Pons (tissue), 1 donor: ENCODE data around the gene SPATA2.
A peak's percentile ranks its signal among the peaks of the same experiment; 100 is the strongest.

Experiments
- DNase-seq: peaks from one replicate; pipeline ENCODE4 v3.0.0-alpha.2; 2016; ENCODE audit warnings: low spot score

SPATA2 gene

DNA sequence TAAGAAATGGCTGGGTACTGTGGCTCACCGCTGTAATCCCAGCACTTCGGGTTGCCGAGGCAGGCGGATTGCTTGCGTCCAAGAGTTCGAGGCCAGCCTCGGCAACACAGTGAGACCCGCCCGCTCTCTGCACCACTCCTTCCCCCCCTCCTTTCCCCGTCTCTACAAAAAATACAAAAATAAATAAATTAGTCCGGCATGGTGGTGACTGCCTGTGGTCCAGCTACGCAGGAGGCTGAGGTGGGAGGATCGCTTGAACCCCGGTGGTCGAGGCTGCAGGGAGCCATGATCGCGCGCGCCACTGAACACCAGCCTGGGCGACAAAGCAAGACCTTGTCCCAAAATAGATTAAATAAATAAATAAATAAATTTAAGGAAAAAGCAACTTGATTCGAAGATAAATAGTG, 20.4 kb upstream of the SPATA2 start:
- DNase-seq = no peak

DNA sequence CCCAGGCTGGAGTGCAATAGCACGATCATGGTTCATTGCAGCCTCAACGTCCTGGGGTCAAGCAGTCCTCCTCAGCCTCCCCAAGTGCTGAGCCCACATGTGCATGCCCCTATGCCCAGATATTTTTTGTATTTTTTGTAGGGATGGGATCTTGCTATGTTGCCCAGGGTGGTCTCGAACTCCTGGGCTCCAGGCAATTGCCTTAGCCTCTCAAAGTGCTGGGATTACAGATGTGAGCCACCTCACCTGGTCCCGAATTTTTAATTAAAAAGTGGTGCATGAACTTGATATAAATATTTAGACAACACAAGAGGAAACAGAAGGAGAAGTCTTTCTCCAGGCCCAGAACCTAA, 13.8 kb upstream of the SPATA2 start:
- DNase-seq = no peak

DNA sequence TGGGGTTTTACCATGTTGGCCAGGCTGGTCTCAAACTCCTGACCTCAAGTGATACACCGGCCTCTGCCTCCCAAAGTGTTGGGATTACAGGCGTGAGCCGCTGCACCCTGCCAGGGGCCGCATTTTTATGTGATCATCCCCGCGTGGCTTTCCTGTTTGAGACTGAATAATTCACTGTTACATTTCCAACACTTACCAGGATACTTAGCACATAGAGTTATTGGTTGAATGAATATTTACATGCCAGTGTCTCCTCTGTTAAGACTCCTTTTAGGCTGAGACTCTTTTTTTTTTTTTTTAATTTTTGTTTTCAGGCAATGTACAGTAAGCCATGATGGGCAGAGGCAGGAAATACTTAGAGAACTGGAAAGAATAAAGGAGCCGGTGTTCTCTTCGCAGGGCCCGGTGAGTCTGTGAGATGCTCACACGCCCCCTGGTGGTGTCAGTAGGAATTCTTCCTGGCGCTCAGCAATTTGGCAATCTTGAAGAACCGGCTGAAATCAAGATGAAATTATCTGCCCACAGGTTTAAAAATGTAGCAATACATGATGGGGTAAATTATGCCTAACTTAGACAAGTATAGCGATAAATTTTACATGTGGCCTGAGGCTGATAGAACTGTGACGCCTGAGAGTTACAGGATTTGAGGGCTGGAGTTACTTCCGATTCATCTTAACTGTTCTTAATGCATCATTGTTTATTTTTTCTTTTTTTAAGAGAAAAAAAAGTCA, 13.2 kb upstream of the SPATA2 start:
- DNase-seq = peak; percentile 91

DNA sequence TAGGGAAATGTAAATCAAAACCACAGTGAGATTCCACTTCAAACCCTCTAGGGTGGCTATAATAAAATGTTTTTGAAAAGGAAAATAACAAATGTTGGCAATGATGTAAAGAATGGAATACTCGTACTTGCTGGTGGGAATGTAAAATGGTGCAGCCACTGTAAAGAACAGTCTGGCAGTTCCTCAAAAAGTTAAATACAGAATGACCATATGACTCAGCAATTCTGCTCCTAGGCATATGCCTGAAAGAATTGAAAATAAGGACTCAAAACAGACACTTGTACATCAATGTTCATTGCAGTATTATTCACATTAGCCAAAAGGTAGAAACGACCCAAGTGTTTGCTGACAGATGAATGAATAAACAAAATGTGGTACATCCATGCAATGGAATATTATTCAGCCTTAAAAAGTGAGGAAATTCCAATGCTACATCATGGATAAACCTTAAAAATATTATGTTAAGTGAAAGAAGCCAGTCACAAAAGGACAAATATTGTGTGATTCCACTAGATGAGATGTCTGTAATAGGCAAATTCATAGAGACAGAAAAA, 10.6 kb upstream of the SPATA2 start:
- DNase-seq = no peak

DNA sequence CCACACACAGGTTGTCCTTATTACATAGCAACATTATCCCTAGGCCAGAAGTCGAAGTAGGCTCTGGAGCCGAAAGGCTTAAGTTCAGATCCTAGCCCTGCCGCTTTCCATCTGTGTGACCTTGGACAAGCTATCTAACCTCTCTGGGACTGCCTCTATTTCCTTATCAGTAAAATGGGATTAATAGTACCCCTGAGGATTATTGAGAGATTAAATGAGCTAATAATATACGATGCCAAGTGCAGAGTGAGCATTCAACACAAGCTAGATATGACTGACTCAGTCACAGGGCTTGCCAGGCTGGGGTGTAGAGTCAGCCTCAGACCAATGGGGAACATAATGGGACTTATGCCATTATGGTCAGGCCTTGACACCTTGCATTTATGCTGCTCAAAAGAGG, 8.9 kb upstream of the SPATA2 start:
- DNase-seq = no peak

DNA sequence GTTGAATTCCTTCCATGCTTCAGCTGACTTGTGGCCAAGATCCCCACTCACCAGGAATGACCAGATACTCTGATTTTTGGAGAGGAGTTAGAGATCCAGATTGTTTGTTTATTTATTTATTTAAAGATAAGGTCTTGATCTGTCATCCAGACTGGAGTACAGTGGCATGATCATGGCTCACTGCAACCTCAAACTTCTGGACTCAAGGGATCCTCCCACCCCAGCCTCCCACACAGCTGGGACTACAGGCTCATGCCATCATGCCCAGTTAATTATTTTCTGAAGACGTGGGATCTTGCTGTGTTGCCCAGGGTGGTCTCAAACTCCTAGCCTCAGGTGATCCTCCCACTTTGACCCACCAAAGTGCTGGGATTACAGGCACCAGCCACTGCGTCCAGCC, 4.1 kb upstream of the SPATA2 start:
- no peak for DNase-seq

DNA sequence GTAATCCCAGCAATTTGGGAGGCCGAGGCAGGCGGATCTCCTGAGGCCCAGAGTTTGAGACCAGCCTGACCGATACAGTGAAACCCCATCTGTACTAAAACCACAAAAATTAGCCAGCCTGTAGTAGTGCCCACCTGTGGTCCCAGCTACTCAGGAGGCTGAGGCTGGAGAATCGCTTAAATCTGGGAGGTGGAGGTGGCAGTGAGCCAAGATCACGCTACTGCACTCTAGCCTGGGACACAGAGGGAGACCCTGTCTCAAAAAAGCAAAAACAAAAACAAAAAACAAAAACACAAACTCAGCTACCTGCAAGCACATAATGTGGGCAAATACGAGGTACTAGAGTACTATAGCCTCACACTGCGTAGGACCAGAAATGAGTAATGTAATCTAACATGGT, 3.7 kb upstream of the SPATA2 start:
- DNase-seq = no peak

DNA sequence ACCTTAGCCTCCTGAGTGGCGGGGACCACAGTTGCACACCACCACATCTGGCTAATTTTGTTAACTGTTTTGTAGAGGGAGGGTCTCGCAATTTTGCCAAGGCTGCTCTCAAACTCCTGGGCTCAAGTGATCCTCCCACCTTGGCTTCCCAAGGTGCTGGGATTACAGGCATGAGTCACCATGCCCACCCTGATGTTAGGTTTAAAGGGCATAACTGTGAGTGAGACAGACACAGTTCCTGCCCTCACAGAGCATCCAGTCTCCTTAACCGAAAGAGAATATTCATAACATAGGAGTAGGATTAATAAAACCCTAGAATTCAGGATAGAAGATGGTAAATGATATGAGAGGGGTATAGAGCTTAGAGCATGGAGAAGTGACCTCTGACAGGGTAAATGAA, 3.1 kb upstream of the SPATA2 start:
- DNase-seq = no peak

DNA sequence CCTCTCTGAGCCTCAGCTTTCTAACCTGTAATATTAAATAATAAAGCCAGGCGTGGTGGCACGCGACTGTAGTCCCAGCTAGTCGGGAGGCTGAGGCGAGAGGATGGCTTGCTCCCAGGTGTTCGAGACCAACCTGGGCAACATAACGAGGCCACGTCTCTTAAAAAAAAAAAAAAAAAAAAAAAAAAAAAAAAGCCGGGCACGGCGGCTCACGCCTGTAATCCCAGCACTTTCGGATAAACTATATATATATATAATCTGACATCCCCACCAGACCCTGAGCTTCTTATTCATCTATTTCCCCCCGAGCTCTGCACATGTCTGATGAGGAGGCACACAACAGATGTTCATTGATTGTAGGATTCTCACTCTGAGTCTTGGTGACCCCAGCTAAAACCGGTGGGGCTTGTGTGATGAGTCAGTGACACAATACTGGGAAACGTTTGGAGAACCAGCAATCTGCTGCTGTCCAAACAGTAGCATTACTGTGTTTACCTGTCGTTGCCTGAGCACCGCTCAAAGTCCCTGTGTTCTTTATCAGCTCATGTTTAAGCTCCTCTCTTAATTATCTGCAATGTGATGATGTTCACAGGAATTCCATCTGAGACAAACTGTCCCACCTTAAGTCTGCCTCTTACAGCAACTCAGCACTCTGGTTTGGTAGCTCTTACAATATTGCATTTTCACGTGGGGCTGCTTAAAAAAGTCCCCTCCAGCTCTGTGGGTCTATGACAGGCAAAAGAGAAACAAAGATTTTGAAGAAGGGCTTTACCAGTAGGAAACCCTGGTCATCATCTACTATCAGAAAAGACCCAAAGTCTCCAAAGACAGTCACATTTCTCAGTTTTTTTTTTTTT, 1.0 kb upstream of the SPATA2 start:
- DNase-seq = no peak

DNA sequence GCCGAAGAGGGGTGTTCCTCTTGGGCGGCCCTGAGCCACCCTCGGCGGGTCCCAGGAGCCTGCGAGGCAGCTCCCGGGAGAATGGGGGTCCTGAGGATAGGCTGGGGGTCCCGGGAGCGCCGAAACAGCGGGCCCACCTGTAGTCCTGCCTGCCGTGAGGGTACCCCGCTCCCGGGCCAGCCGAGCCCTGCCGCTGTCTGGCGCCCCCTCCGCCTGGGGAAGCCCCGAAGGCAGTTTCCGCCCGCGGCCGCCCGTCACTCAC, 280 bp downstream of the SPATA2 start:
- DNase-seq = no peak

DNA sequence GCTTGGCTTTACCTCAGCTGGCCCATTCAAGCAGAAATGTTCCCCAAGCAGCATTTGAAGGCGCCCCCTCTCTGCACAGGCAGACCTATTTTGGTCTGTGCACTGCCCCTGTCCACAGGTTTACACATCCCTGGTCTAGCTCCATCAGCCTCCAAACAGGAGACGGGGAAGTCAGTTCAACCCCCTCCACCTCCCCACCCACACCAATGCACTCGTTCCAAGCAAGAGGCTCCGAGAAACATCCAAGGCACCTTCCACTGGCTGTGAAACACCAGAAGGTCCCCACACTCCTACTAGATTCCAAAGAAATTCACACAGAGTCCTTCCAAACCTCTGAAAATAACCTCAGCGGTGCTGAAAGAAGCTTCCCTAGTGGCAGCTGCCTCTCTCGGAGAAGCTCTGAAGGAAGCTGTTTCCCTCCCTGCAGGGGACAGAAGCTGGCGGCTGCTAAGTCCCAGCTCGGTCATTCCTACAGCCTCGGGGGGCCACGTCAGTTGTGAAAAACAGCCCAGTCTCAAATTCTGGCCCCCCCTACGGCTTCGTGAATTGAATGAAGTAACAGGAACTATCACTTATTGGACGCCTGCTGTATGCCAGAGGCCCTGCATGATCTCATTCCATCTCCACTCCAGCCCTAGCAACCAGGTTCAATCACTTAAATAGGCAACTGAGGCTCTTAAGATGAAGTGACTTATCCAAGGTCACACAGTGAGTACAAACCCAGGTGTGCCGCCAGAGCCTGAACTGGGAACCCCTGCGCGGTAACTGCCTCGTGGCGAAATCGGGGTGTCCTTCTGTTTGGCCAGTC, 815 bp downstream of the SPATA2 start:
- DNase-seq = no peak

DNA sequence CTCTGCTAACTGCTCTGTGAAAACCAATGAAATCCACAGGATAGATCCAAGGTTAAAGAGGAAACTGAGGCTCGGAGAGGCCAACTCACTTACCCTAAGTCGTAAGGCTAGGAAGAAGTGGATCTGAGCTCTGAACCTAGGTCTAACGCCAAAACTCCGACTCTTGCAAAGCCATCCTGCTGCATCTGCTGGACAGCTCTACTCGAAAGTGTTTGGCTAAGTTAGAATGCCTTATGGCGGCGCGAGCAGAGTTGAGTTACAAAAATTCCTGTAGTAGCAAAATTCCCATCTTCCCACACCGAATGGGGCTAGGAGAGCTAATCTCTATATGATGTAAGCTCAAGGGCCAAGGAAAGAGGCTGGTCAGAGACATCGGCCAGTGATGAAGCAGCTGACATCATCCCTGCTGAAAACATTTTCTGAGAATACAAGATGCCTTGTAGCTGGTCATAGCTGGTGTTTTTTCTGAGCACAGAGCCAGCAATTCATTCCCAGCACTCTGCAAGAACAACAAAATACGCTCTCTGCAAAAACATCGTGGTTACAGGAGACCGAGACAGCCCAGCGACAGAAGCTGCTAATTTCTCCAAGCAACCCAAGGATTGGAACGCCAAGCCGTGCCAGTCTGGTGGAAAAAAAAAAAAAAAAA, 1.8 kb downstream of the SPATA2 start:
- peak; percentile 89 for DNase-seq

DNA sequence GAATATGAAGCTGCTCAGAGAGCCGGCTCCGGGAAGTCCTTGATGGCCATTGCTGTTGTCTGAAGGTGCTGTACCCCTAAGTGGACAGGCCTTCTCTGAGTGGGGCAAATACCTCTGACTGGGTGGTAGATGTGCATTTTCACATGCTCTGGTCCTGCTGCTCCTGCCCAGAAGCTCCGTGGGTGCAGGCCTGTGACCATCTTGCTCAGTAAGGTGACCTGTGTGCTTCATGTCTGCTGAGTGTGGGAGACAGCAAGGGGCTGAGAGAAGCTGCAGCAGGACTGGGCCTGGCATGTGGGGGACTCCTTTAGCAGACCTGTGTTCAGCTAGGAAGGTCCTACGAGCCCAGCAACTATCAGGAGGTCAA, 5.0 kb downstream of the SPATA2 start:
- DNase-seq = no peak

DNA sequence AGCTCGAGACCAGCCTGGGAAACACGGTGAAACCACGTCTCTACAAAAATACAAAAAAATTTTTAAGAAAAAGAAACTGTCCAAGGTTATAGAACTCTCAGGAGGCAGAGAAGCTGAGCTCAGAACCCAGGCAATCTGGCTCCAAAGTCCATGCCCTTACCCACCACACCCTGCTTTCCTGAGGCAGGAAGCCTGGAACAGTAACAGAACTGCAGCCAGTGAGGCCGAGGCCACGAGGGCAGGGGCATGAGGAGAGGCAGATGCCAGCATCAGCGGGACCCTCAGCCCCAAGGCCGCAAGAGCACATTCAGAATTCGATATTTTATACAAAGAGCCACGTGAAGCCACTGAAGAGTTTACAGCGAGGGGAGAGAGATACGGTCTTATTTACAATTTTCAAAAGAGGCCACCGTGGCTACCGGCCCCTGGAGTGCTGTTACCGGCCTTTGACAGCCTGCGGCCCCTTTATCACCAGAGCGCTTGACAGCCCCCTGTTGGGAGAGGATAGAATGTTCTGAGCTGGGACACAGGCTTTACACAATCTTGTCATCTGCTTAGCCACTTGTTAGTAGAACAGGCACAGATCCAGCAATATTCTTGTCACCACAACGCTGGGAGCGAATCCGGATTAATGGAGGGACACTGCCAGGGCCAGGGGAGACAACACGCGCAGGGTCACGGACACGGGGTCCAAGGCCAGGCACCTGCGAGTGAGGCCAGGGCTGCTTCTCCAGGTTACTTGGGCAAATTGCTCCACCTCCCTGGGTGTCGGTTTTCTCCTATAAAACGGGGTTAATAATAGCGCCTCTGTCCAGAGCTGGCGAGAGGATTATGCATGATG, 5.6 kb downstream of the SPATA2 start:
- peak; percentile 83 for DNase-seq

DNA sequence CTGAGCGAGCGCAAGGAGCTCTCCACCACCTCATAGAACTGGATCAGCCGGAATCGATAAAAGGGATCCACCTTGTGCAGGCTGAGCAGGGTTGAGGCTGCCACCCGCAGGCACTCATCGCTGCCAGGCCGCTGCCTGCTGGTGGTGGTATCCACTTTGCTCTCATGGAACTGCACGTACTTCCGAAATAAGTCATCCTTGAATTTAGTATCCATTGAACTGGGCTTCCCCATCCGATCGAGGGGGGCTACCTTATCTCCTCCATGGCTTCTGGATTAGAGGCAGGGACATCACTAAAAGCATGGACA, 7.1 kb downstream of the SPATA2 start:
- DNase-seq = no peak

DNA sequence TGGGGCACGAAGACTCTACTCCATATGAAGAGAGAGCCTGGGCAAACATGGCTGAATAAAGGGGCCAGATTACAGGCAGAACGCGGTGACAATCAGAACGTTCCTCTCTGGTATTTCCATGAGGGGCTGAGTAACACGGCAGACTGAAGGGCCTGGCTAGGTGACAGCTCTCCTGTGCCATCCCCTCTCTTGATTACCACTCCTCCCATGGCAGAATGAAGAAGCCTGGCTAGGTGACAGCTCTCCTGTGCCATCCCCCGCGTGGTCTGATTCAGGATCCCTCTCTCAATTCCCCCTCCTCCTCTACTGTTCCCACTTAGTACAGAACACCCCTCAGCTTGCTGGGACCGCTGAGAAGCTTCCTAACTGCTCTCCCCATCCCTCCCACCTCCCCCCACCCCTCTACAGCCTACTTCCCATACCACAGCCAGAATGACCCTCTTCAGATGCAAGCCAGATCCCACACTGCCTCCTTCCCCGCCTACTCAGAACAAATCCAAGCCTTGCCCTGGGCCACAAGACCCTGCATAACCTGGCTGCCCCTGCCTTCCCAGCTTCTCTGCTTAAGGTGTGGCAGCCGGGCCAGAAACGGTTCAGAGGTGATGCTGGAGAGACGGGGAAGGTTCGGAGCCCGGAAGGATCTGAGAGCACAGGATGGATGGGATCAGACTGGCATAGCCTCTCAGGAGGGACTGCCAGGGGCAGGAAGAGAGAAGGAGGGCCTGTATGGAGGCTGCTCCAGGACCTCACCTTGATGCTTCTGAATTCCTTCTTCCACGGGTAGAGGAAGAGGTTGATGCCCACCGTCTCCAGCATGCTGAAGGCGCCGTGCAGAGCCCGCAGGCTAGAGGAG, 7.7 kb downstream of the SPATA2 start:
- no peak for DNase-seq

DNA sequence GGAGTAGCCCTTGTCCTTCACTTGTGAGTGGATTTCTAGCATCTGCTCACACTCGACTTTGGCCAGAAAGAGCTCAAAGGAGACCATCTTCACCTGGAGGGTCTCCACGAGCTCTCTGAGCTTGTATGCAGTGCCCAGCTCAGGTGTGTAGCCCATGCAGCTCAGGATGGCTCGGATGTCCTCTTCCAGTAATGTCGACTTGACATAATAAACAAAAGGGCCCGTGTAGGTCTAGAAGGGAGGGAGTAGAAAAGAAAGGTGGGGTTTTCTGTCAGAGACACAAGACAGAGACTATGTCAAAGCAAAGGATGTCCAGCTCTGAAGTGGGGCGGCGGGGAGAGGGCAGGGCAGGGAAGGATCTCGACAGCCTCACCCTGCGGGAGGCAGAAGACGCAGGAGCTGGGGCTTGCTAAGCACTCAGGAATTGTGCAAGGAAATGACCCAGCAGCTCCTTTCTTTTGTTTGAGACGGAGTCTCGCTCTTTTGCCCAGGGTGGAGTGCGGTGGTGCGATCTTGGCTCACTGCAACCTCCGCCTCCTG, 8.6 kb downstream of the SPATA2 start:
- DNase-seq = no peak

DNA sequence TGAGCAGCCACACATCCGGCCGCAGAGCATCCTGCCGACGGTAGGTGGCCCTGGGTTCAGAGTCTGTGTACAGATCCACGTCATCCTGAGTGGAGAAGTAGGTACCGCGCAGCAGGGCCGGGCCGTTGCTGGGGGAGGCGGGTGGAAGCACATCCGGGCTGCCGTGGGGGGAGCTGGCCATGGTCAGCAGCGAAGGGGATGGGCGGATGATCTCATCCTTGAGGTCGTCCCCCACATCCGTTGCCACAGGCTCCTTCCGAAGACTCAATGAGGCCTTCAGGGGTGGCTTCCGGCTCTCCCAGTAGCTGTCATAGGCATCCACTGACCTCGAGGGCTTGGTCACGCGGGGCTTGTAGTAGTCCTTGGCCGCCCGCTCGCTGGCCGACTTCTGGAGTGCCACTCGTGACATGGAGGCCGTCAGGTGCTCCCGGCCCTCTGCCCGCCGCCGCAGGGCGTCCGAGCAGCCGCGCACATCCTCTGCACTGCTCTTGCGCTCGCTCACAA, 9.2 kb downstream of the SPATA2 start:
- no peak for DNase-seq

DNA sequence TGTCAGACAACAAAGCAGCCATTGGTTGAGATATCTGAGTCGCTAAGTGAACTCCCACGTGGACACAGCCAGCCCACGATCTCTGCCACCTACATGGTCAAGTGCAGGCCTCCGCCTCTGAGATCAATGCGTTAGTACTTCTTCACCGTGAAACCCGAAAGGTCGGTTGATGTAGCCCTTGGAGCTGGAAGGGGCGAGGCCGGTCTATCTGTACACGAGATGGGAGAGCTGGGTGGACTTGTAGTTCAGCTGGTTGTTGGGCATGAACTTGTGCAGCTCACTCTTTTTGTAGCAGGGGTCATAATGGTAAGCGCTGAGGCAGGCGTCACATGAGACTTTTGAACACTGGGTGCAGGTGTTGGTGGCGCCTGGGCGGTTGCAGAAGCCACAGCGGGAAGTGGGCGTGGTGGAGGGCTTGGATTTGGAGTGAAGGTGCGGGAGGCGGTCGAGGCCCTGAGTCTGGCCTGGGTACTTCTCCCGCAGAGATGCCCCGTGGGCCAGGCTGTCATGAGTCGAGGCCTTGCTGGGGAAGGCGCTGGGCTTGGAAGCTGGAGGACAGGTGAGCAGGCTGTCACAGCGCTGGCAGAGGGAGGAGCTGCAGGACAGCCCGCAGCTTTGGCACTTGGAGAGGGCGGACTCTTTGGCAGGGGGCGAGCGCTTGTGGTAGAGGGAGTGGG, 9.8 kb downstream of the SPATA2 start:
- no peak for DNase-seq
